CD4-positive, alpha-beta T cell (primary cell): ENCODE data around the gene PARD3B. TPM values are rescaled to one million over a fixed set of nuclear protein-coding genes. Genes with fewer than 3 reads are reported as not detected.

Experiments
- ATAC-seq: fragments of 200-7000 bp; cut with Tn5 transposase; one replicate; pipeline ENCODE4 v1.10.0; 2022; ENCODE audit warnings: mild to moderate bottlenecking; ENCODE audit not compliant: poor library complexity
- CTCF ChIA-PET: fragments of 350-600 bp; sonication (Branson Sonifier 250); formaldehyde crosslinking; loops from one replicate; lab custom pipeline; 2021; ENCODE audit warnings: antibody characterized with exemption, inconsistent platforms; lab: Charles Lee
- POLR2A ChIA-PET: fragments of 350-600 bp; sonication (Branson Sonifier 250); formaldehyde crosslinking; loops from one replicate; lab custom pipeline; 2021; ENCODE audit warnings: antibody characterized with exemption, inconsistent platforms; lab: Charles Lee
- DNase-seq, 14 experiments: peaks; one replicate each; pipeline ENCODE4 v3.0.0-alpha.2; 2013 to 2020; ENCODE audit warnings: mixed read lengths in 2 of 14
- H3K27ac ChIP-seq, 2 donors: one replicate each; pipeline versions ENCODE4 v1.5.1 to v1.7.0; 2013; ENCODE audit warnings: low read length in 2 of 2, low read depth in 1 of 2, mild to moderate bottlenecking in 1 of 2
- H3K27me3 ChIP-seq, 2 experiments: 1 replicate in 1 of 2; 2 replicates in 1 of 2; pipeline versions ENCODE4 v1.6.1 to v1.7.0; 2013; ENCODE audit warnings: low read length in 2 of 2, control low read depth in 1 of 2, mild to moderate bottlenecking in 1 of 2, moderate library complexity in 1 of 2; ENCODE audit not compliant: insufficient read depth in 2 of 2, control insufficient read depth in 1 of 2
- H3K36me3 ChIP-seq: one replicate; pipeline ENCODE4 v1.6.1; 2013; ENCODE audit warnings: low read length, control low read depth; ENCODE audit not compliant: insufficient read depth
- H3K4me1 ChIP-seq: one replicate; pipeline ENCODE4 v1.6.1; 2013; ENCODE audit warnings: low read length, control low read depth; ENCODE audit not compliant: insufficient read depth
- H3K4me3 ChIP-seq: one replicate; pipeline ENCODE4 v1.5.1; 2013; ENCODE audit warnings: mild to moderate bottlenecking, low read length, moderate library complexity
- H3K9me3 ChIP-seq, 2 experiments: 1 replicate in 1 of 2; 2 replicates in 1 of 2; pipeline versions ENCODE4 v1.6.1 to v1.7.0; 2013; ENCODE audit warnings: low read length in 2 of 2, mild to moderate bottlenecking in 2 of 2, control low read depth in 1 of 2, moderate library complexity in 1 of 2; ENCODE audit not compliant: control insufficient read depth in 1 of 2, insufficient read depth in 1 of 2
- H3K27ac Mint-ChIP-seq: one replicate; pipeline ENCODE4 v1.8.0; 2020; ENCODE audit warnings: mixed read lengths
- H3K27me3 Mint-ChIP-seq: one replicate; pipeline ENCODE4 v1.8.0; 2021; ENCODE audit warnings: mixed read lengths
- H3K36me3 Mint-ChIP-seq: one replicate; pipeline ENCODE4 v1.8.0; 2021; ENCODE audit warnings: low read depth, mixed read lengths
- H3K4me1 Mint-ChIP-seq: one replicate; pipeline ENCODE4 v1.8.0; 2021; ENCODE audit warnings: low read depth, mixed read lengths
- H3K4me3 Mint-ChIP-seq: one replicate; pipeline ENCODE4 v1.8.0; 2020; ENCODE audit warnings: mild to moderate bottlenecking, mixed read lengths
- H3K9me3 Mint-ChIP-seq: one replicate; pipeline ENCODE4 v1.8.0; 2020; ENCODE audit warnings: mixed read lengths
- intact Hi-C, 2 experiments: fragments of 100-400 bp; cut with DNase I in 1 of 2; cut with micrococcal nuclease in 1 of 2; formaldehyde crosslinking; loops; one replicate each; pipeline versions ENCODE4 v1.15.1 to v1.9.0; 2023 to 2025; cut with DNase I, micrococcal nuclease
- total RNA-seq, 174 experiments: library from RNA in 2 of 174; stranded (reverse) in 2 of 174; gene quantifications; one replicate each; pipeline ENCODE4 v1.2.3 and lab custom pipeline; 2021 to 2026
- TF ChIP-seq, protein P1 (sequence below): fragments of 200-600 bp; IDR thresholded peaks from one replicate; pipeline ENCODE4 v1.8.0; 2022; ENCODE audit warnings: antibody characterized with exemption, mild to moderate bottlenecking

The PARD3B gene
- total RNA-seq, 2 experiments from 2014 or later, result 0.87 to 1.9 TPM

- Mint-ChIP-seq H3K9me3 (no peaks in the 10 kb centered on the region), H3K27me3 (no peaks in the 10 kb centered on the region), H3K4me3 (no peak overlapping the region), H3K4me1 (peaks cover 7% of the 10 kb centered on the region), H3K36me3 (no peaks in the 10 kb centered on the region), H3K27ac (no peak overlapping the region)
- Histone ChIP-seq H3K36me3 (no peaks in the 10 kb centered on the region), H3K4me1 (no peaks in the 10 kb centered on the region), H3K4me3 (no peak overlapping the region), H3K27me3 (no peaks in the 10 kb centered on the region), H3K27ac (no peak overlapping the region), H3K9me3 (no peaks in the 10 kb centered on the region)
- ChIA-PET CTCF (no interaction called here), POLR2A (no interaction called here)
- no peak for DNase-seq
- intact Hi-C loops, result no loop called here
- TF ChIP-seq, protein P1, sequence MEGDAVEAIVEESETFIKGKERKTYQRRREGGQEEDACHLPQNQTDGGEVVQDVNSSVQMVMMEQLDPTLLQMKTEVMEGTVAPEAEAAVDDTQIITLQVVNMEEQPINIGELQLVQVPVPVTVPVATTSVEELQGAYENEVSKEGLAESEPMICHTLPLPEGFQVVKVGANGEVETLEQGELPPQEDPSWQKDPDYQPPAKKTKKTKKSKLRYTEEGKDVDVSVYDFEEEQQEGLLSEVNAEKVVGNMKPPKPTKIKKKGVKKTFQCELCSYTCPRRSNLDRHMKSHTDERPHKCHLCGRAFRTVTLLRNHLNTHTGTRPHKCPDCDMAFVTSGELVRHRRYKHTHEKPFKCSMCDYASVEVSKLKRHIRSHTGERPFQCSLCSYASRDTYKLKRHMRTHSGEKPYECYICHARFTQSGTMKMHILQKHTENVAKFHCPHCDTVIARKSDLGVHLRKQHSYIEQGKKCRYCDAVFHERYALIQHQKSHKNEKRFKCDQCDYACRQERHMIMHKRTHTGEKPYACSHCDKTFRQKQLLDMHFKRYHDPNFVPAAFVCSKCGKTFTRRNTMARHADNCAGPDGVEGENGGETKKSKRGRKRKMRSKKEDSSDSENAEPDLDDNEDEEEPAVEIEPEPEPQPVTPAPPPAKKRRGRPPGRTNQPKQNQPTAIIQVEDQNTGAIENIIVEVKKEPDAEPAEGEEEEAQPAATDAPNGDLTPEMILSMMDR, result no peak
- no peak for ATAC-seq
Observed at GRCh38 chr2:205297846-205298245, 752.6 kb downstream of the PARD3B start.

DNA sequence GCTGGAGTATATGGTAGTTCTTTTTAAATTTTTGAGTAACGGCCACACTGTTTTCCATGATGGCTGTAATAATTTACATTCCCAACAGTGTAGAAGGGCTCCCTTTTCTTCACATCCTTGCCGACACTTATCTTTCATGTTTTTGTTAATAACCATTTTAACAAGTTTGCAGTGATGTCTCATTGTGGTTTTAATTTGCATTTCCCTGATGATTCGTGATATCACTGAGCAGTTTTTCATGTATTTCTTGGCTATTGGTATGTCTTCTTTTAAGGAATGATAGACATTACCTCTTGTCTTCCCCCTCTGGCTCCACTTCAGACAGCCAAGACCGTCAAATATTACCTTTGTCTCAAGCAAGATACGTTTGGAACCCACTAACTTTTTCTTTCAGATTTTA, 765.9 kb downstream of the PARD3B start:
- no peaks in the 10 kb centered on the region for H3K27me3 Mint-ChIP-seq
- no peak for ATAC-seq
- intact Hi-C loops, result no loop called here
- no peak for DNase-seq
- H3K4me3 ChIP-seq, result no peak overlapping the region
- H3K27ac ChIP-seq, result no peak overlapping the region
- H3K4me1 ChIP-seq, result no peaks in the 10 kb centered on the region
- no peak overlapping the region for H3K4me3 Mint-ChIP-seq
- H3K27me3 ChIP-seq, result no peaks in the 10 kb centered on the region
- CTCF ChIA-PET, result no interaction called here
- H3K36me3 Mint-ChIP-seq, result no peaks in the 10 kb centered on the region
- TF ChIP-seq, protein P1, result no peak
- H3K36me3 ChIP-seq, result no peaks in the 10 kb centered on the region
- POLR2A ChIA-PET, result no interaction called here
- H3K27ac Mint-ChIP-seq, result no peak overlapping the region
- no peaks in the 10 kb centered on the region for H3K4me1 Mint-ChIP-seq
- H3K9me3 ChIP-seq, result no peaks in the 10 kb centered on the region
- peaks cover 2% of the 10 kb centered on the region for H3K9me3 Mint-ChIP-seq

GRCh38 chr2:205321231-205321630, 776.0 kb downstream of the PARD3B start:
- Mint-ChIP-seq H3K4me1 (no peaks in the 10 kb centered on the region), H3K27me3 (no peaks in the 10 kb centered on the region), H3K36me3 (no peaks in the 10 kb centered on the region), H3K9me3 (peaks cover 3% of the 10 kb centered on the region), H3K27ac (no peak overlapping the region), H3K4me3 (no peak overlapping the region)
- DNase-seq, result no peak
- no peaks in the 10 kb centered on the region for H3K27me3 ChIP-seq
- POLR2A ChIA-PET, result no interaction called here
- TF ChIP-seq, protein P1, result no peak
- no peak overlapping the region for H3K27ac ChIP-seq
- CTCF ChIA-PET, result no interaction called here
- no peak overlapping the region for H3K4me3 ChIP-seq
- no peaks in the 10 kb centered on the region for H3K4me1 ChIP-seq
- H3K9me3 ChIP-seq, result no peaks in the 10 kb centered on the region
- H3K36me3 ChIP-seq, result no peaks in the 10 kb centered on the region
- no peak for ATAC-seq
- intact Hi-C loops, result no loop called here
